HepG2 (cell line): ENCODE results near the gene CRYM. TPM values are rescaled to one million over a fixed set of nuclear protein-coding genes. Genes with fewer than 3 reads are reported as not detected.

ENCODE experiments used
- IKZF4 ChIP-seq: sonication (generic); formaldehyde crosslinking; IDR thresholded peaks from 2 replicates; pipeline ENCODE4 v1.5.1; 2020; ENCODE audit warnings: borderline replicate concordance, mild to moderate bottlenecking, low read depth, missing genetic modification reagents; ENCODE audit errors: not compliant biosample characterization
- POLR2A ChIP-seq, 2 experiments: IDR thresholded peaks; 2 replicates each; pipeline ENCODE4 v1.6.1; 2011; ENCODE audit warnings: low read depth in 2 of 2, low read length in 2 of 2, mild to moderate bottlenecking in 1 of 2, moderate library complexity in 1 of 2; ENCODE audit not compliant: insufficient read depth in 1 of 2
- REL ChIP-seq: sonication (generic); formaldehyde crosslinking; conservative IDR thresholded peaks from 2 replicates; pipeline ENCODE4 v1.8.0; 2022; ENCODE audit warnings: mild to moderate bottlenecking, missing genetic modification reagents, moderate library complexity
- ZIK1 ChIP-seq: sonication (generic); formaldehyde crosslinking; IDR thresholded peaks from 2 replicates; pipeline ENCODE4 v1.5.0; 2020; ENCODE audit warnings: mild to moderate bottlenecking, low read depth, missing genetic modification reagents, borderline replicate concordance
- ZMYM3 ChIP-seq: sonication (generic); formaldehyde crosslinking; IDR thresholded peaks from 2 replicates; pipeline ENCODE4 v1.5.1; 2020; ENCODE audit warnings: mild to moderate bottlenecking, missing genetic modification reagents
- ZNF326 ChIP-seq: sonication (generic); formaldehyde crosslinking; IDR thresholded peaks from 2 replicates; pipeline ENCODE4 v1.4.0; 2020; ENCODE audit warnings: missing genetic modification reagents, borderline replicate concordance
- ZNF761 ChIP-seq: sonication (generic); formaldehyde crosslinking; conservative IDR thresholded peaks from 2 replicates; pipeline ENCODE4 v1.4.0; 2020; ENCODE audit warnings: mild to moderate bottlenecking, missing genetic modification reagents
- polyA plus RNA-seq, 8 experiments: library from polyadenylated mRNA; depleted of rRNA in 3 of 8; stranded (reverse) in 7 of 8; unstranded in 1 of 8; fragments of >200 nt; fragmentation: Illumina TruSeq in 4 of 8; extraction: Trizol in 4 of 8; gene quantifications; 2 replicates each; pipeline versions ENCODE4 v1.2.1 to v1.2.3, GENCODE V29; 2011 to 2016; ENCODE audit warnings: low read depth in 4 of 8, missing spikeins in 1 of 8, mixed read lengths in 1 of 8; ENCODE audit not compliant: insufficient read depth in 1 of 8
- total RNA-seq, 5 experiments: library from RNA; depleted of rRNA; stranded (reverse); fragments of >200 nt; fragmentation: Illumina TruSeq; extraction: Trizol; gene quantifications; 2 replicates each; pipeline ENCODE4 v1.2.3, GENCODE V29; 2016; ENCODE audit warnings: low read depth in 1 of 5
- TF ChIP-seq, protein P1 (sequence below): sonication (generic); formaldehyde crosslinking; IDR thresholded peaks from 2 replicates; pipeline ENCODE4 v1.5.1; 2020; ENCODE audit warnings: mild to moderate bottlenecking, missing genetic modification reagents, borderline replicate concordance
- TF ChIP-seq, protein P2 (sequence below): sonication (generic); formaldehyde crosslinking; IDR thresholded peaks from 2 replicates; pipeline ENCODE4 v1.5.0; 2020; ENCODE audit warnings: mild to moderate bottlenecking, missing genetic modification reagents
- TF ChIP-seq, protein P3 (sequence below): sonication (generic); formaldehyde crosslinking; IDR thresholded peaks from 2 replicates; pipeline ENCODE4 v1.4.0; 2020; ENCODE audit warnings: missing genetic modification reagents
- TF ChIP-seq, protein P4 (sequence below): sonication (generic); formaldehyde crosslinking; IDR thresholded peaks from 2 replicates; pipeline ENCODE4 v1.5.0; 2020; ENCODE audit warnings: missing genetic modification reagents

Gene CRYM
- total and polyA plus RNA-seq, 2 of the 13 experiments (the other 11 are each of a cell fraction or from before 2014, with no cell fraction given) = 1.9 to 2.2 TPM

DNA sequence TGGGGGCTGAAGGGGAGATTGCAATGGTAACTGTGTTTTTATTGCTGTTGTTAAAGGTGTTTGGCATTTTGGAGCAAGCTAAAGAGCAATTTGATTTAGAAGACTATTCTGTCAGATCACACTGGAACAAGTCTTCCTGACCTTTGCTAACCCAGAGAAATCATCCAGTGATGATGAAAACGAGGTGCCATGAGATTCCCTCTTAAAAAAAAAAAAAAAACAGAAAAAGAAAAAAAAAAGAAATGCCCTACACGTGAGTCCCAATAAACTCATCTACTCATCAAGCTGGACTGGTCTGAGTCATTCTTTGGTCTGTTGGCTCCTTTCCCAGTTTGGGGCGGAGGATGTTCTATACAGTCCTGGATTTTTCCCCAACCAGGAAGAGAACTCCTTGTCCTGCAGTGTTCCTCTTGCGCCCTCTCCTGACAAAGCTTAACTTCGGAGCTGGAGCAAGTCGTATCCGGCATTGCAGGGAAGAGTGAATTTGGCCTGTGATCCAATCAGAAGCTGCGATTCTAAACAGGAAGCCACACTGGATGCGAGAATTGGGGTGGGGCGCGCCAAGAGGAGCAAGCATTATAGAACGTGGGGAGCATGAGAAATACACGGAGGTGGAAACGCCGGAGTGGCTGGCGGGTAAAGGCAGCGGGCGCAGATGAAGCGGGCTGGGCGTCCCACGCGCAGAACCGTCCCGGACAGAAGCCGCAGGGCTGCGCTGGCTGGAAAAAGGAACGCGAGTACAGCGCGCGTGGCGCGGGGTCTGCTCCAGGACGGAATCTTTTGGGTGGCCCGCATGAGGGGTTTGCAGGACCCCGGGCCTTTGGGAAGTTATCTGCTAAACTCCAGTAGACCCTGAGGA, 22.4 kb upstream of the CRYM start (continued):
- TF ChIP-seq, protein P1, sequence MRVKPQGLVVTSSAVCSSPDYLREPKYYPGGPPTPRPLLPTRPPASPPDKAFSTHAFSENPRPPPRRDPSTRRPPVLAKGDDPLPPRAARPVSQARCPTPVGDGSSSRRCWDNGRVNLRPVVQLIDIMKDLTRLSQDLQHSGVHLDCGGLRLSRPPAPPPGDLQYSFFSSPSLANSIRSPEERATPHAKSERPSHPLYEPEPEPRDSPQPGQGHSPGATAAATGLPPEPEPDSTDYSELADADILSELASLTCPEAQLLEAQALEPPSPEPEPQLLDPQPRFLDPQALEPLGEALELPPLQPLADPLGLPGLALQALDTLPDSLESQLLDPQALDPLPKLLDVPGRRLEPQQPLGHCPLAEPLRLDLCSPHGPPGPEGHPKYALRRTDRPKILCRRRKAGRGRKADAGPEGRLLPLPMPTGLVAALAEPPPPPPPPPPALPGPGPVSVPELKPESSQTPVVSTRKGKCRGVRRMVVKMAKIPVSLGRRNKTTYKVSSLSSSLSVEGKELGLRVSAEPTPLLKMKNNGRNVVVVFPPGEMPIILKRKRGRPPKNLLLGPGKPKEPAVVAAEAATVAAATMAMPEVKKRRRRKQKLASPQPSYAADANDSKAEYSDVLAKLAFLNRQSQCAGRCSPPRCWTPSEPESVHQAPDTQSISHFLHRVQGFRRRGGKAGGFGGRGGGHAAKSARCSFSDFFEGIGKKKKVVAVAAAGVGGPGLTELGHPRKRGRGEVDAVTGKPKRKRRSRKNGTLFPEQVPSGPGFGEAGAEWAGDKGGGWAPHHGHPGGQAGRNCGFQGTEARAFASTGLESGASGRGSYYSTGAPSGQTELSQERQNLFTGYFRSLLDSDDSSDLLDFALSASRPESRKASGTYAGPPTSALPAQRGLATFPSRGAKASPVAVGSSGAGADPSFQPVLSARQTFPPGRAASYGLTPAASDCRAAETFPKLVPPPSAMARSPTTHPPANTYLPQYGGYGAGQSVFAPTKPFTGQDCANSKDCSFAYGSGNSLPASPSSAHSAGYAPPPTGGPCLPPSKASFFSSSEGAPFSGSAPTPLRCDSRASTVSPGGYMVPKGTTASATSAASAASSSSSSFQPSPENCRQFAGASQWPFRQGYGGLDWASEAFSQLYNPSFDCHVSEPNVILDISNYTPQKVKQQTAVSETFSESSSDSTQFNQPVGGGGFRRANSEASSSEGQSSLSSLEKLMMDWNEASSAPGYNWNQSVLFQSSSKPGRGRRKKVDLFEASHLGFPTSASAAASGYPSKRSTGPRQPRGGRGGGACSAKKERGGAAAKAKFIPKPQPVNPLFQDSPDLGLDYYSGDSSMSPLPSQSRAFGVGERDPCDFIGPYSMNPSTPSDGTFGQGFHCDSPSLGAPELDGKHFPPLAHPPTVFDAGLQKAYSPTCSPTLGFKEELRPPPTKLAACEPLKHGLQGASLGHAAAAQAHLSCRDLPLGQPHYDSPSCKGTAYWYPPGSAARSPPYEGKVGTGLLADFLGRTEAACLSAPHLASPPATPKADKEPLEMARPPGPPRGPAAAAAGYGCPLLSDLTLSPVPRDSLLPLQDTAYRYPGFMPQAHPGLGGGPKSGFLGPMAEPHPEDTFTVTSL = no peak
- TF ChIP-seq ZIK1 = peak; percentile 15; the same call in 1 of the 2 replicates
- no peak; the same call in 1 of the 2 replicates for TF ChIP-seq REL (CRISPR knock-in tag)
- TF ChIP-seq ZNF761 = no peak
- peak; percentile 34 to 40; a peak in 1 of 4 replicates for TF ChIP-seq POLR2A (IDR thresholded peaks at IDR 0.05; ENCODE audit: insufficient read depth in 1 of 2, low read depth in 2 of 2, low read length in 2 of 2)
- TF ChIP-seq, protein P2, sequence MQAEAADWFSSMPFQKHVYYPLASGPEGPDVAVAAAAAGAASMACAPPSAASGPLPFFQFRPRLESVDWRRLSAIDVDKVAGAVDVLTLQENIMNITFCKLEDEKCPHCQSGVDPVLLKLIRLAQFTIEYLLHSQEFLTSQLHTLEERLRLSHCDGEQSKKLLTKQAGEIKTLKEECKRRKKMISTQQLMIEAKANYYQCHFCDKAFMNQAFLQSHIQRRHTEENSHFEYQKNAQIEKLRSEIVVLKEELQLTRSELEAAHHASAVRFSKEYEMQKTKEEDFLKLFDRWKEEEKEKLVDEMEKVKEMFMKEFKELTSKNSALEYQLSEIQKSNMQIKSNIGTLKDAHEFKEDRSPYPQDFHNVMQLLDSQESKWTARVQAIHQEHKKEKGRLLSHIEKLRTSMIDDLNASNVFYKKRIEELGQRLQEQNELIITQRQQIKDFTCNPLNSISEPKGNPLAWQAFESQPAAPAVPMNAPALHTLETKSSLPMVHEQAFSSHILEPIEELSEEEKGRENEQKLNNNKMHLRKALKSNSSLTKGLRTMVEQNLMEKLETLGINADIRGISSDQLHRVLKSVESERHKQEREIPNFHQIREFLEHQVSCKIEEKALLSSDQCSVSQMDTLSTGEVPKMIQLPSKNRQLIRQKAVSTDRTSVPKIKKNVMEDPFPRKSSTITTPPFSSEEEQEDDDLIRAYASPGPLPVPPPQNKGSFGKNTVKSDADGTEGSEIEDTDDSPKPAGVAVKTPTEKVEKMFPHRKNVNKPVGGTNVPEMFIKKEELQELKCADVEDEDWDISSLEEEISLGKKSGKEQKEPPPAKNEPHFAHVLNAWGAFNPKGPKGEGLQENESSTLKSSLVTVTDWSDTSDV (CRISPR knock-in tag) = no peak; the same call in 1 of the 2 replicates
- TF ChIP-seq, protein P3, sequence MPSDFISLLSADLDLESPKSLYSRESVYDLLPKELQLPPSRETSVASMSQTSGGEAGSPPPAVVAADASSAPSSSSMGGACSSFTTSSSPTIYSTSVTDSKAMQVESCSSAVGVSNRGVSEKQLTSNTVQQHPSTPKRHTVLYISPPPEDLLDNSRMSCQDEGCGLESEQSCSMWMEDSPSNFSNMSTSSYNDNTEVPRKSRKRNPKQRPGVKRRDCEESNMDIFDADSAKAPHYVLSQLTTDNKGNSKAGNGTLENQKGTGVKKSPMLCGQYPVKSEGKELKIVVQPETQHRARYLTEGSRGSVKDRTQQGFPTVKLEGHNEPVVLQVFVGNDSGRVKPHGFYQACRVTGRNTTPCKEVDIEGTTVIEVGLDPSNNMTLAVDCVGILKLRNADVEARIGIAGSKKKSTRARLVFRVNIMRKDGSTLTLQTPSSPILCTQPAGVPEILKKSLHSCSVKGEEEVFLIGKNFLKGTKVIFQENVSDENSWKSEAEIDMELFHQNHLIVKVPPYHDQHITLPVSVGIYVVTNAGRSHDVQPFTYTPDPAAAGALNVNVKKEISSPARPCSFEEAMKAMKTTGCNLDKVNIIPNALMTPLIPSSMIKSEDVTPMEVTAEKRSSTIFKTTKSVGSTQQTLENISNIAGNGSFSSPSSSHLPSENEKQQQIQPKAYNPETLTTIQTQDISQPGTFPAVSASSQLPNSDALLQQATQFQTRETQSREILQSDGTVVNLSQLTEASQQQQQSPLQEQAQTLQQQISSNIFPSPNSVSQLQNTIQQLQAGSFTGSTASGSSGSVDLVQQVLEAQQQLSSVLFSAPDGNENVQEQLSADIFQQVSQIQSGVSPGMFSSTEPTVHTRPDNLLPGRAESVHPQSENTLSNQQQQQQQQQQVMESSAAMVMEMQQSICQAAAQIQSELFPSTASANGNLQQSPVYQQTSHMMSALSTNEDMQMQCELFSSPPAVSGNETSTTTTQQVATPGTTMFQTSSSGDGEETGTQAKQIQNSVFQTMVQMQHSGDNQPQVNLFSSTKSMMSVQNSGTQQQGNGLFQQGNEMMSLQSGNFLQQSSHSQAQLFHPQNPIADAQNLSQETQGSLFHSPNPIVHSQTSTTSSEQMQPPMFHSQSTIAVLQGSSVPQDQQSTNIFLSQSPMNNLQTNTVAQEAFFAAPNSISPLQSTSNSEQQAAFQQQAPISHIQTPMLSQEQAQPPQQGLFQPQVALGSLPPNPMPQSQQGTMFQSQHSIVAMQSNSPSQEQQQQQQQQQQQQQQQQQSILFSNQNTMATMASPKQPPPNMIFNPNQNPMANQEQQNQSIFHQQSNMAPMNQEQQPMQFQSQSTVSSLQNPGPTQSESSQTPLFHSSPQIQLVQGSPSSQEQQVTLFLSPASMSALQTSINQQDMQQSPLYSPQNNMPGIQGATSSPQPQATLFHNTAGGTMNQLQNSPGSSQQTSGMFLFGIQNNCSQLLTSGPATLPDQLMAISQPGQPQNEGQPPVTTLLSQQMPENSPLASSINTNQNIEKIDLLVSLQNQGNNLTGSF (CRISPR knock-in tag) = peak; percentile 32
- TF ChIP-seq, protein P4, sequence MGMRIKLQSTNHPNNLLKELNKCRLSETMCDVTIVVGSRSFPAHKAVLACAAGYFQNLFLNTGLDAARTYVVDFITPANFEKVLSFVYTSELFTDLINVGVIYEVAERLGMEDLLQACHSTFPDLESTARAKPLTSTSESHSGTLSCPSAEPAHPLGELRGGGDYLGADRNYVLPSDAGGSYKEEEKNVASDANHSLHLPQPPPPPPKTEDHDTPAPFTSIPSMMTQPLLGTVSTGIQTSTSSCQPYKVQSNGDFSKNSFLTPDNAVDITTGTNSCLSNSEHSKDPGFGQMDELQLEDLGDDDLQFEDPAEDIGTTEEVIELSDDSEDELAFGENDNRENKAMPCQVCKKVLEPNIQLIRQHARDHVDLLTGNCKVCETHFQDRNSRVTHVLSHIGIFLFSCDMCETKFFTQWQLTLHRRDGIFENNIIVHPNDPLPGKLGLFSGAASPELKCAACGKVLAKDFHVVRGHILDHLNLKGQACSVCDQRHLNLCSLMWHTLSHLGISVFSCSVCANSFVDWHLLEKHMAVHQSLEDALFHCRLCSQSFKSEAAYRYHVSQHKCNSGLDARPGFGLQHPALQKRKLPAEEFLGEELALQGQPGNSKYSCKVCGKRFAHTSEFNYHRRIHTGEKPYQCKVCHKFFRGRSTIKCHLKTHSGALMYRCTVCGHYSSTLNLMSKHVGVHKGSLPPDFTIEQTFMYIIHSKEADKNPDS (CRISPR knock-in tag) = 0 out of 2 replicates have a peak, but pooled peaks have one; percentile 51
- TF ChIP-seq IKZF4 (CRISPR knock-in tag) = no peak
- TF ChIP-seq ZMYM3 (CRISPR knock-in tag) = no peak; the same call in 1 of the 2 replicates
- no peak for TF ChIP-seq ZNF326 (CRISPR knock-in tag)
